HG02943 (cell line): Measurements from ENCODE around the gene ATP6V0E1.
"Not testable (repeated sequence)": the region's sequence is repeated elsewhere in the genome, so short reads cannot be mapped to it uniquely, and the experiment has no call there.

ENCODE experiments used
- ATAC-seq: cut with Tn5 transposase; IDR thresholded peaks from one replicate; pipeline ENCODE4 v1.9.1; 2021; ENCODE audit warnings: mild to moderate bottlenecking, low read depth, moderate library complexity; ENCODE audit not compliant: unreplicated experiment

The ATP6V0E1 gene

GRCh38 chr5:172999974-173000373 lies 16.4 kb downstream of the ATP6V0E1 start:
- ATAC-seq: no peak

- no peak for ATAC-seq
Measured at GRCh38 chr5:173001229-173001841, 17.8 kb downstream of the ATP6V0E1 start.

DNA sequence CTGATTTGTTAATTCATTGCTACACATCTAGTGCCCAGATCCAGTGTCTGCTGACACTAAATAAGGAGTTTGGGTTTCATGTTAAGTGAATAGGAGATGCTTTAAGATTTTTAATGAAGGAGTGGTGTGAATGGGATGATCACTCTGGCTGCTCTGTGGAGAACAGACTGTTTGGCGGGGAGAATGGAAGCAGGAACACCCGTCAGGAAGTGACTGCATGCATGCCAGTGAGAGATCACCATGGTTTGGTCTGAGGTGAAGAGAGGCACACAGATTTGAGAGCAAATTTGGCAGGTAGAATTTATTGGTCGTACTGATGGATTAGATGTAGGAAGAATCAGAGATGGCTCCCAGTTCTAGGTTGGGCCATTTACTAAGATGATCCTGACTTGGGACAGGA lies 19.8 kb downstream of the ATP6V0E1 start:
- no peak for ATAC-seq

DNA sequence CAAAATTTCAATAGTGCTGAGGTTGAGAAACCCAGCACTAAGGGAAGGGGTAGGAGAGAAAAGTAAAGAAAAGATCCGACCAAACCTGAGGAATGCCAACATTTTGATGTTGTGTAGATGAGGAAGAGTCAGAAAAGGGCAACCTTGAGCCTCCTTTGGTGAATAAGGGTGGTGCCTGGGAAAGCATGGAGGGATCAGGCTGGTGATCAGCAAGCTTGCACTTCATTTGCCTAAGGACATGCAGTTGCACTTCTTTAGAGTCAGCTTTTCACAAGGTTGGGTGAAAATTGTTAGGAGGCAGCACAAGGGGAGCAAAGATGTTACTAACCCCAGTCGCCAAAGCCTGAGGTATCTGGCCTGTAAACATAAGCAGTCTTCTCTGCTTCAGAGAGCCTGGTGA lies 20.4 kb downstream of the ATP6V0E1 start:
- no peak for ATAC-seq

- no peak for ATAC-seq
Measured at GRCh38 chr5:173004447-173004846, 20.9 kb downstream of the ATP6V0E1 start.

DNA sequence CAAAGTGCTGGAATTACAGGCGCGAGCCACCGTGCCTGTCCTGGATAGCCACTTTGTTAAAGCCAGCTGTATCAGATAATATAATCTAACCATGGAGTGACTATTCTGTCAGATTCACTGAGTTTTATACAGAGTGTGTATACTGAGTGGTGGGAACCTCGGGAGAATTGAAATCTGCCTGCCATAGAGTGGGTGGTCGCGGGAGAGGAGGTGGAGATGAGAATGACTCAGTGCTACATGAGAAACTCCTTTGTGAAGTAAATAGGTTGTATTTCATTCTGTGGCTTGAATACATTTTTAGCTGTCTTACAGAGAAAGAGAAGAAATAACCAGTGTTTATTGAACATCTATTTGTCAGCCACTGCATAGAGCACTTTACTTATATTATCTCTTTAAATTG lies 26.4 kb downstream of the ATP6V0E1 start:
- ATAC-seq: no peak

DNA sequence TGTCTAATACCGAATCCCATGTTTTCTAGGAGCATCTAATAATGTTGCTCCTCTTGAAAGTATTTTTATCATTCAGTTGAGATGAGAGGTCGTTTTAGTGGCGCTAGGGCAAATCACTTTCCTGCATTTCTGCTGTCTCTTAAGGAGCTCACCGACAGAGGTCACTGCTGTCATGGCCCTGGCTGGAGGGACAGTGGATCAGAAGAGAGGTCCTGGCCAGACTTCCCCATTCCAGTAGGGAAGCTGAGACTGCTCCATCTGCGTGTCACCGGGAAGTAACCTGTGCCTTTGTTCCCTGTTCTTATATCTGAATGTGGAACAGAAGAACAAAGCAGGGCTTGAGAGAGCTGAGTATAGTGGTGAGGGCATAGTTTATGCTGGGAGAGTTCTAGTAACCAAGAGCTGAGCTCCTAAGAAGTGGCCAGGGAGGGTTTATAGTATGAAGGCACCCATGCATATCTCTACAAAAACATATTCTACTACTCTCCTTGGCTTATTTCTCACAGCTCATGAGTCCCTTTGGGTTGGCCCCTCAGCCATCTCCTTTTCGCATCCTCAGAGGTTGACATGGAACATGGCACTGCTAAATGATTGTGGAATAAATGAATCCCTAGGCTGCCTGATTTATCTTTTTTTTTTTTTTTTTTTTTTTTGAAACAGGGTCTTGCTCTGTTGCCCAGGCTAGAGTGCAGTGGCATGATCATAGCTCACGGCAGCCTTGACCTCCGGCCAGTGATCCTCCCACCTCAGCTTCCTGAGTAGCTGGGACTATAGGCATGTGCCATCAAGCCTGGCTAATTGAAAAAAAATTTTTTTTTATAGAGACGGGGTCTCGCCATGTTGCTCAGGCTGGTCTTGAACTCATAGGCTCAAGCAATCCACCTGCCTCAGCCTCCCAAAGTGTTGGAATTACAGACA lies 27.2 kb downstream of the ATP6V0E1 start:
- no peak for ATAC-seq

- no peak for ATAC-seq
Measured at GRCh38 chr5:173011566-173011965, 28.0 kb downstream of the ATP6V0E1 start.

- ATAC-seq: no peak
Measured at GRCh38 chr5:173012882-173013281, 29.3 kb downstream of the ATP6V0E1 start.

GRCh38 chr5:173014671-173015070 lies 31.1 kb downstream of the ATP6V0E1 start:
- no peak for ATAC-seq

- no peak for ATAC-seq
Measured at GRCh38 chr5:173015192-173015591, 31.6 kb downstream of the ATP6V0E1 start.

- ATAC-seq: no peak
Measured at GRCh38 chr5:173015598-173016455, 32.3 kb downstream of the ATP6V0E1 start.

DNA sequence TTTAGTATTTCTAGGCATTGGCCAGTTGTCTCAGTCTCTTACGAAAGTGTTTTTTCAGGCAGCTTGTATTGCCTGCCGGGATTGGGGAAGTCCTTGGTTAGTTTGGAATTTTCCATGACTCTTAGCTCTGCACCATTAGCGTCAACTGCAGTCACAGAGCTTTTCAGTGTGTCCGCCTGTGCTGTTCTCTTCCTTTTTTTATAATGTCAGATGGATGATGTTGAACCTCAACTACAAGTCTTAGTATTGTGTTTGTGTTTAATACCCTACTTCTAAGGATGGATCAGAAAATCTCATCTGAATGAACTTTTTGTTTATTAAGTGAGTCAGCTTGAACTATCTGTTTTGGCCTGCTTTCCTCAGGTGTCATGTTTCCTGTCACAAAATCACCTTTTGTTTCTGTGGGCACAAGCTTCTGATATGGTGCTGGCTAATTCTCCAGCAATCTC lies 33.1 kb downstream of the ATP6V0E1 start:
- no peak for ATAC-seq

DNA sequence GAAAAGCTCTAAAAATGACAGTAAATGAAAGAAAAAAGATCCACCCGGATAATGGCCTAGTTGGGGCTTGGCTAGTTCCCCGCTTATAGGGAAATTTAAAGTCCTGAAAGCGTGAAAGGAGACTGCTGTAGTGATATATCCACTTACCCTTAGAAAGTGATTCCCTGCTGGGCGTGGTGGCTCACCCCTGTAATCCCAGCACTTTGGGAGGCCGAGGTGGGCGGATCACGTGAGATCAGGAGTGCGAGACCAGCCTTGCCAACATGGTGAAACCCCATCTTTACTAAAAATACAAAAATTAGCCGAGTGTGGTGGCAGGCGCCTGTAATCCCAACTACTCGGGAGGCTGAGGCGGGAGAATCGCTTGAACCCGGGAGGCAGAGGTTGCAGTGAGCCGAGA lies 33.5 kb downstream of the ATP6V0E1 start:
- ATAC-seq: not testable (repeated sequence)

DNA sequence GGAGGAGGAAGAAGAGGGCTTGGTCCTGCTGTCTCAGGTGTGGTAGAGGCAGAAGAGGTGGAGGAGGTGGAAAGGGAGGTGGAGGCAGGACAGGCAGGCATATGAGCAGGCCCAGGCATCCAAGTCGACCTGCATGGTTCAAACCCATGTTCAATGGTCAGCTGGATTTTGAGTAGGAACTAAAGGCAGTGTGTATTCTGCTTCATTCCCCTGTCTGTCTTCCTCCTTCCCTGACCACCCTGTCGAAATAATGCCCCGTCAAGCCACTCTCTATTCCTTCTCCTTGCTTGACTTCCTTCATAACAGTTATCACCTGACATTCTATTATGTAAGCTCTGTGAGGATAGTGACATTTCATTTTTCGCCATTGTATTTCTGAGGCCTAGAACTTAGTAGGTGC lies 34.8 kb downstream of the ATP6V0E1 start:
- ATAC-seq: no peak

- no peak for ATAC-seq
Measured at GRCh38 chr5:173020154-173020581, 36.6 kb downstream of the ATP6V0E1 start.

- ATAC-seq: no peak
Measured at GRCh38 chr5:173020643-173021042, 37.1 kb downstream of the ATP6V0E1 start.

GRCh38 chr5:173025651-173026050 lies 42.1 kb downstream of the ATP6V0E1 start:
- no peak for ATAC-seq

- no peak for ATAC-seq
Measured at GRCh38 chr5:173027905-173028304, 44.3 kb downstream of the ATP6V0E1 start.

DNA sequence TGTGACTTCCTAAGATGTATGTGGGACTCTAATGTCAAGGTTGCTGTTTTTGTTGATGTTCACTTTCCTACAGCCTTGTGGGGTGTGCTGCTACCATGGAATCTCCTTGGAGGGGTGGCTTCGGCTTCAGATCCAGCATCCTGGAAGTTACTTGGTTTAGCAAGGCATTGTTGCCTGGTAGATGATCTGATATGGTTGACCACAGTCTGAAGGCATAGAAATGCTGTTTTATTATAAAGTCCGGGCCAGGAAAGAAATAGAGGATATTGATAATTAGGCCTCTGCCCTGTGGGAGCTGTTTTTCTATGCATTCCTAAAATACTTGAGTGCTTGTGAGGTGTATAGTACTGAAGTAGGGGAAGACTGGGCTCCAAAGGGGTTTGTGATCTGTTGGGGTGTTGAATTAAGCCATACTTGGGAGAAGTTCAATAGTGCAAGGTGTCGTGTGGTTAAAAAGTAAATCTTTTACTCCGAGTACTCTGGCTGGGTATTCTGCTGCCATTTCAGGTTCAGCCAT lies 45.3 kb downstream of the ATP6V0E1 start:
- ATAC-seq: no peak

- ATAC-seq: no peak
Measured at GRCh38 chr5:173029499-173029921, 45.9 kb downstream of the ATP6V0E1 start.
